ENCODE data around the gene SLC4A1.

- TF ChIP-seq CTCF (IDR thresholded peaks at IDR 0.05) (no peak), POLR2A (IDR thresholded peaks at IDR 0.05) (no peak)
Observed at GRCh38 chr17:44254361-44255095, 13.4 kb downstream of the SLC4A1 start.
